ENCODE data around the gene NECTIN2.

GRCh38 chr19:44900328-44901244, 54.5 kb downstream of the NECTIN2 start:
- TF ChIP-seq CTCF (IDR thresholded peaks at IDR 0.05; ENCODE audit: insufficient read depth, low read length, poor library complexity, severe bottlenecking): no peak
- TF ChIP-seq EZH2phosphoT487 (conservative IDR thresholded peaks at IDR 0.05; ENCODE audit: low read length): no peak

Data from SU-DHL-6 (cell line).